Stimulated activated CD8-positive, alpha-beta memory T cell treated with anti-CD3 and anti-CD28 coated beads, Interleukin-7, amount 100 ng/mL, for 24 hours (primary cell): ENCODE data around the gene CAB39.

Experiments
- DNase-seq: peaks from one replicate; pipeline ENCODE4 v3.0.0-alpha.2; 2020; ENCODE audit warnings: low read depth

Gene CAB39

DNA sequence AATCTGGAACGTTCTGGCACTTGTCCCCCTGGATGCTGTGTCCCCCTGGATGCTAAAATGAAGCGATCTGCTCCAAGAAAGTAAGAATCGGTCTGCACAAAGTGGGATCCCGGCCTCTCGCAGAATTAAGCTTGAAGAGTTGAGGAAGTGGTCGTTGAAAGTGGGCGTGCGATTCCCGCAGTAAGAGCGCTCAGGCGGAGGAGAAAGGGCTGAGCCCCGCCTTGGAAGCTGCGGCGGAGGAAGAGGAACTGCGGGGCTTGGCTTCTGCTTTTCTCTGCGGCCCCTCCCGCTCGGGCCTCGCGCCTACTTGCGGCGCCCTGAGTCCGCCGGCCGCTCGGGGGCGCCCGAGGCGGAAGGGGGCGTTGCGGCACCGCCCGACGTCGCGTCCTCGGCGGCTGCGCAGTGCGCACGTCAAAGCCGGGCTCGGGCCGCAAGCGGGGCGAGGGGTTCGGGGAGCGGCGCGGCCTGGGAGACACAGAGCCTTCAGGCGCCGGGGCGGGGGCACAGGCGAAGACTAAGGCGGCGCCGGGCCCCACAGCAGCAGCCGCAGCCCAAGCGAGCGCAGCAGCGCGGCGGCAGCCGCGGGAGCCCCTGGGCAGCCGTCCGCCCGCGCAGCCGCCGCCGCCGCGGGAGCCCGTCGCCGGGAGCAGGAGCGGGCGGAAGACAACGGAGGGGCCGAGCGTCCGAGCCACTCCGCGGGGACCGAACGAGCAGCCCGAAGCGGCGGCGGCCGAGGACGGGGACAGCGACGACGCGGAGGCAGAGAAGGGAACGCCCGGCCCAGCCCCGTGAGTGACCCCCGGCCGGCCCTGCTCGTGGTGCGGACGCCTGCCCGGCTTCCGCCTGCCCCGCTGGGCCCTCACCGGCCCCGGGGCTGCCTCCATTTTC is at the start of gene CAB39:
TSS of gene CAB39 (plus strand) at position 400 of the 888 bp plus-strand sequence. CDS start 47,160 bp downstream, outside the sequence.
- peak; percentile 75 for DNase-seq

DNA sequence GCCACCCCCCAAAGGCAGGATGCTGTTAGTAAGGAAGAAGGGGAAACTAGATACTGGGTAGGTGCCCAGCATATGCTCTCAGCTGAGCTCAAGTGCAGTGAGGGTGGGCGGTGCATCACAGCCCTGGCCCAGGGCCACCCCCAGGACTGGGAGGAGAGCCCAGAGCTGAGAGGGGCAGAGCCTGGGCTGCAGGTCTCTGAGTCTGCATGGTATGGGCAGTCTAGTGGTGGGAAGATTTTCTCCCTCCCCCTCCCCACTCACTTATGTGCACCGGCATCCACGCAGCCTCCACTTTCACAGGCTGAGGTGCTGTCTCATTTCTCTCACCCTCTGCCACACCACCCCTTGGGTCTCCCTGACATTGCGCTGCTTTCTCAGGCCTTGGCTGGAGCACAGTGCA is 48.5 kb upstream of the CAB39 start:
- no peak for DNase-seq

DNA sequence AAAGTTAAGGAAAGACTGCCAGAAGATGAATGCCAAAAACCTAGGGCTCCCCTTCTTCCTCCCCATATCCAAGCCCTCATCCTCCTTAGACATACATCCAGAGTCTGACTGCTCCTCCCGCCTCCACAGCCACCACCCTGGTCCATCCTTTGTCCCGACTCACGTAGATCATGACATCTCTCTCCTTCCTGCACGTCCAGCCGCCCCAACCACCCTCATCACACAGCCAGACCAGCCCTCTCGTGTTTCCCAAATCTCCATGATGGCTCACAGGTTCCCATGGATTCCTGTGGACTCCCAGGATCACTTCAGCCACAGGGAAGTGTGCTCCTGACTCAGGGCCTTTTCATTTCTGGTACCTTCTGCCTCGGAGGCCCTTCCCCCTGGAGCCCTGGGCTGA is 47.8 kb upstream of the CAB39 start:
- DNase-seq: no peak

DNA sequence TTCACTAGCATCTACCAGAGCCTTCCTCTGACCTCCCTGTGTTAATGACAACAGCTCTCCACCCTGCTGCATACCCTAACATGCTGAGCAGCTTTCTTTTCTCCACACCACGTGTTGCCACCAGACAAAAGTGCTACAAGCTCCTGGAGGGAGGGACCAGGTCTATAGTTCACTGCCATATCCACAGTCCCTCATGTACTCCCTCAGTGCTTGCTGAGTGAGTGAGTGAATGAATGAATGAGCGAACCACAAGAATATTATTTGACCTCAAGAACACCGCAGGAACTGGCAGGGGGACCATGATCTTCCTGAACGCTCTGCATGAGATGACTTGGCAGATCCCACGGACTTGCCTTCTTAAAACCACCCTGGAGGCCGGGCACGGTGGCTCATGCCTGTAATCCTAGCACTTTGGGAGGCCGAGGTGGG is 47.4 kb upstream of the CAB39 start:
- DNase-seq: no peak

DNA sequence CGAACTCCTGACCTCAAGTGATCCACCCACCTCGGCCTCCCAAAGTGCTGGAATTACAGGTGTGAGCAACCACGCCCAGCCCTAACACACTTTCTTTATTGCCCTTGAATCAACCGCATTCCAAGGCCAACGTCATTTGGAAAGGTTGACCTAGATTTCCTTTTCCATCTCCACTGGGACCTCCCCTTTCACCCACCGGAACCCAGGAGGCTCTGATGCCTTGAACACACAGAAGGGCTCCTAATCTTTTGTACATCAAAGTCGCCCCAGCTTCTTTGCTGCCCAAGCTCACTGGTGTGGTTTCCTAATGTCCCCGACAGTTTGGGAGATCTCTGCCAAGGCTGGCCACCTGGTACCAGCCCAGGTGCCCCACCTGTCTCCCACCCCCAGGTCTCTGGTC is 46.2 kb upstream of the CAB39 start:
- DNase-seq: no peak

DNA sequence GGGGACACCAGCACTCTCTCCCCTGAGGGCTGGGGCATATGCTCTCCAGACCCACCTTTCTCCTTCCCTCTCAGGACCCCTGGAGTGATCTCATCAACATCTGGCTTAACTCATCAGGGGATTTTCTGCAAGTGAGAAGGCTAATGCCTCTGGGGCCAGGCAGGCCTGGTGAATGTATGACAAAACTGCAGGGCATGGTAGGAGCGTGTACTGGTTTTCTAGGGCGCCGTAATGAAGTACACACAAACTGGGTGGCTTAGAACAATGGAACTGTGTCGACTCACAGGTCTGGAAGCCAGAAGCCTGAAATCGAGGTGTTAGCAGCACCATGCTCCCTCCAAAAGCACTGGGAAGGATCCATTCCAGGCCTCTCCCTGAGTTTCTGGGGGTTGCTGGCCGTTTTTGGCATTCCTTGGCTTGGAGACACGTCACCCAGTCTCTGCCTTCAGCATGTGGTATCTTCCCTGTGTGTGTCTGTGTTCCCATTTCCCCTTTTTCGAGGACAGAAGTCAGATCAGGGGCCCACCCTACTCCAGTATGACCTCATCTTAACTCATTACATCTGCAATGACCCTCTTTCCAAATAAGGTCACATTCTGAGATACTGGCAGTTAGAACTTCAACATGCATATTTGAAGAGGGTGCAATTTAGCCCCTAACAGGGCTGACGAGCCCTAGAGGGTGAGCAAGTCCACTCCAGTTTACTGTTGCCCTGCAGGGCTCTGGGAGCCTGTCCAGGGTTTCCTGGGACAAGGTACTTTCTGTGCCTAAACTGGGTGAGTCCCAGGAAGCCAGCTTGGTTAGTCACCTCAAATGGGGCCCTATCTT is 45.5 kb upstream of the CAB39 start:
- no peak for DNase-seq

DNA sequence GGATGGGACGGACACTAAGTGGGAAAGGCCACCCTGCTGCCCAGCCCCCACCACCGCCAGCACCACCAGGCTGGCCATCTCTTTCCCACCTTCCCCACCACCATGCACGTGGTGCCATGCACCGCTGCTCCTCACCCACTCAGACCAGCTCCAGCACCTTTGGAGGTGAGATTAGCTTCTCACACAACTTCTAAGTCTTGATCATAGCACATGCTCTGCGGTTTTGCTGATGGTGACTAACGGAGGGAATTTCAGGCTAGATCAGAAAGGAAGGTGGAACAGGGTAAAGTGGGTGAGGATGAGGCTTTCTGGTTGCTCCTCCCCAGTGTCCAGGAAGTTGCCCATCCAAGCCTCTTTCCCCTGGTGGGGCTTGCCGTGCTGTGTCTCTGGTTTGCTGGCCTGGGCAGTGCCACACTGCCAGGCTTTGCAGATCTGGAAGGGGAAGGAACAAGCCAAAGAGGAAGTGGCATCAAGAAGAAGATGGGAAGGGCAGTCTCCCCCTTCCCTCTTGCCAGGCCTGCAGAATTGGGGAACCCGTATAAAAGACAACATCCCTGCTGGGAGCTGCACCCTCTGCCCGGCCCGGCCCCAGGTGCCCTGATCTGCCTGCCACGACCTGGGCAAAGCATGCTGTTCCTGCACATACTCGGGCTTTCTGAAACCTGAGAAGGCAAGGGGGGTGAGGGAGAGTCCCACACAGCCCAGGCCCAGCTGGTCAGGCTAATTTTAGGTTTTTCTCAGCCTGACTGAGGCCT is 44.3 kb upstream of the CAB39 start:
- DNase-seq: no peak

DNA sequence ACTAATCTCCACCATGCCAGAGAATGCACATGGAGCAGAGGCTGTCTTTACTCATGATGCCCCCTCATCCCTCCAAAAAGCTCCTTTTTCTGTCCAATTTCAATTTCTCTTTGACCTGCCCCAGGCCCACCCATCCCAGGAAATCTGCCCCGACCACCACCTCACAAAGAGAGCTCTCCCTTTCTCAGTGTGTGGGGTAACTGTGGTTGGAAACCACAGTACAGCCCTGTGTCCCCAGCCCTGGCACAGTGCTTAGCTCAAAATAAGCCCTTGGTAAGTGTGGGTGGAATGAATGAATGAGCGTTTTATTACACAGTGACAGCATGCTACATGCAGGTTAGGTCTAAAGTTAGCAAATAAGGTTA is 43.7 kb upstream of the CAB39 start:
- no peak for DNase-seq

DNA sequence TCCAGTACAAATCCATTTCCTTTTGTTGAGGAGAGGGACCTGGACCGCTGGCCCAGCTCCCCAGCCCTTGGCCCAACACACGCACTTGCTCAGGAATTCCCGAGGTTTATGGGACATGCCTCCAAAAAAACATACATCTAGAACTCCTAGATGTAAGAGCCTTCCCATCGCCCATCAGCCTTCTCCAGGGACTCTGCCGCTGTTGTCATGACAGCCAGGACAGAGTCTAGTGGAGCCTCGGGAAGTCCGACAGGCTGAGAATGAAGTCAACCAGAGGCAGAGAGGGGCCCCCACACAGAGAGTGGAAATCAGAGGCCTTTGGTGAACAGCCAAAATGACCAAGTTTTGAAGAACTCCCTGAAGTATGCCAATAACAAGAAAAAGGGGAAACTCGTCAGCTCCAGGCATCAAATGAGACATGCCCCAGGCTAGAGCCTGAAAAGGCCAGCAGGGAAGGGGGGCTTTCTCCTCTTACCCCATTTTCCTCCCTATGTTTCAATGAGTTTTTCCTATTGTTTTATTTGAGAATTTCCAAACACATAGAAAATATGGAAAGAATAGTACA is 43.2 kb upstream of the CAB39 start:
- DNase-seq: no peak

DNA sequence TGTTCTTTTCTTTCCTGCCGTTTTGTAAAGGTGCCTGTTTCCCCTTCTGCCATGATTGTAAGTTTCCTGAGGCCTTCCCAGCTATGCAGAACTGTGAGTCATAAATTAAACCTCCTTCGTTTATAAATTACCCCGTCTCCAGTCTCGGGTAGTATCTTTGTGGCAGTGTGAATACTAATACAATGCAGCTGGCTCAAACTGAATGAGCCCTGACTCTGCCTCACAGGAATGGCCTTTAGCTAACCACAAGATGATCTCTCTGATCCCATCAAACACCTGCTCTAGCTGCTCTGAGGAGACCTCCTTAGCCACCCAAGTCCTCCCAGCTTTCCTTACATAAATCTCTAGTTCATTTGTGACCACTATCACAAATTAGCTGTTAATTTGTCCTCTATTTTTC is 41.5 kb upstream of the CAB39 start:
- DNase-seq: no peak

DNA sequence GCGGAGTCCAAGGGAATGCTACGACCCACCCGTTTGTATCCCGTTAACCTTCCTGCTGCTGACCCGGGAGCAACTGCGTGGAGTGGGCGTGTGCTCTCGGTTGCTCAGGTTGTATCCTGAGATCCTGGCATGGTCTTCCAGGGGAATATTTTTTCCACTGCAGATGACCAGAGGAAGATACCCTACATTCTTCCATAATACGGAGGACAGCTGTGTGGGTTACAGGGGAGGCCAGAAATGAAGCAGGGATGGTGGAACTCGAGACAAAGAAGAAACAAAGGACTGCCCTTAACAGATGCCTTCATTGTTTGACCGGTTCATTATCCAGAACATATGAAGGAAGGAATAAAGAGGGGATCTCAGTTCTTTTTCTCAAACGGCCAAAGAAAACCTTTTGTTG is 39.8 kb upstream of the CAB39 start:
- DNase-seq: no peak

DNA sequence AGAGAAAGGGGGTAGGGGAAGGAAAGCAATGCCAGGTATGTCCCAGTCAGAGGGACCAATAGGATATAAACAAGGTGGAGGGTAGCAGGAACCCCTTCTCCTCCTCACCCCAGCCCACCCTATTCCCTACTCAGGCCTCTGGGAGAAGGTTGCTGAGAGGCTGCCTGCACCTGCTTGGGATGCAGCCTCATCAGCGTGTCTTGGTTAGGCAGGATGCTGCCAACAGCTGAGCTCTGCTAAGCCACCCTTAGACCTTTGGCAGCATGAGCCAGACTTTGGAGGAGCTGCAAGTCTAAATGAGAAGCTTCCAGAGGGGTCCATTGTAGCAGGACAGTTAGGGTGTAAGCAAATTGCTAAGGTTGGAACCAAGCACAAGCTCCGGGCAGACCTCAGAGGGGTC is 38.2 kb upstream of the CAB39 start:
- DNase-seq: no peak

DNA sequence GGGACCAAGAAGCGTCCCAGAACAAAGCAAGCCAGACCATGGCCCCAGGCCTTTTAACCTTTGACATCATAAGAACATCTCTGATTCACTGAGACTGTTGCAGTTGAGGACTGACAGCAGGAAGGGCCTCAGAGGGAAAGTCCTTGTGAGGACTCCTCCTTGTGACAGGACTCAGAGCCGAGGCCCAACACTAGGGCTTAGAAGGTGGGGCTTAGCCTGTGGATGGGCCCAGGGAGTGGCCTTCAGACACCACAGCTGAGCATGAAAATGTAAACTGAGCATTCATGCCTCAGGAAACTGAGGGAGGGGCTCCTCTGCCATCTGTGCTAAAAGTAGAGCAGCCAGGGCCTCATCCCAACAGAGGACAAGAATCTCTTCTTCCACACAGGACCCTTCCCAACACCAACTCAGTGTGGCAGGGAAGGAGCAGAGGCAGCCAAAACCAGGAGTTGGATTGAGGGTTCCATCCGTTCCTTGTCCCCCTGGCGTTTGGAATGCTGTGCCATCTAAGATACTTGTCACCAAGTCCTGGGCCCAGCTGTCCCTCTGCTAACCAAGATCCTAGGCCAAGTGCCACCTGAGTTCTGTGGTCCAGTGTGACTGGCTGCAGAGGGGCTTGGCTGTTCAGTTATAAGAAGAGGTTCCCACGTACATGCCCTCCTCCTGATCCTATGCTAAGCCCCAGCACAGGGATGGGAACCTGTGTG is 37.5 kb upstream of the CAB39 start:
- no peak for DNase-seq

DNA sequence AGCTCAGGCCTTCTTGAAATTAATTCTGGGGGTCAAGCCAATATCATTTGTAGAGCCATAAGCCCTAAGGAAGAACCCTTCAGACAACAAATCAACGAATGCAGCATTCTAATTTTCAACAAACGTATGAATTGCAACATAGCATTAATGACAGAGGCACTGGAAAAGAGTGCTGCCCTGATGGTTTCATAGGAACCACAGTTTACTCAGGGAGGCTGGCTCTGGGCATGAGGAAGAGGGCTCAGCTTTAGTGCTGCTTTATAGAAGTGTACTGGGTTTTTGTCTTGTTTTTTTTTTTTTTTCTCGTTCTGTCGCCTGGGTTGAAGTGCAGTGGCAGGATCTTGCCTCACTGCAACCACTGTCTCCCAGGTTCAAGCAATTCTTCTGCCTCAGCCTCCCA is 36.1 kb upstream of the CAB39 start:
- DNase-seq: no peak

DNA sequence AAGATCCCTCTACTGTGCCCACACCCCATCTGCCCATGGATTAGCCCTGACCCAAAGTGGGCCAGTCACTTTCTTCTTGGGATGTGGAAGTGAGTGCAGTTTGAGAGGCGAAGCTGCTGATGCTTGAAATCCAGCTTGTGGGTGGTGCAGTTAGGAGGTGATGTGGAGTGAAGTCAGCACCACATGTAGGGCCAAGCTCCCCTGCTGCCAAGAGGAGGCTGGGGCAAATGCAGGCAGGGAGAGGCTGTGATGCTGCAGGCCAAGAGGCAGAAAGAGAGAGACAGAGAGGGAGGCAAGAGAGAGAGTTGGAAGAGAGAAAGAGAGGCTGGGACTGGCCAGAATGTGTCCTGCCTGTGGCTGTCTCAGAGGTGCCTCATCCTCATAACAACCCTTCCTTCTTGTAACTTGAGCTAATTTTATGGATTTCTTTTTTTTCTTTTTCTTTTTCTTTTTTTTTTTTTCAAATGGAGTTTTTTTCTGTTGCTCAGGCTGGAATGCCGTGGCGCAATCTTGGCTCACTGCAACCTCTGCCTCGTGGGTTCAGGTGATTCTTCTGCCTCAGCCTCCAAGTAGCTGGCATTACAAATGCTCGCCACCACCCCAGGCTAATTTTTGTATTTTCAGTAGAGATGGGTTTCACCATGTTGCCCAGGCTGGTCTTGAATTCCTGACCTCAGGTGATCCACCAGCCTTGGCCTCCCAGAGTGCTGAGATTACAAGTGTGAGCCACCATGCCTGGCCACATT is 35.3 kb upstream of the CAB39 start:
- no peak for DNase-seq

DNA sequence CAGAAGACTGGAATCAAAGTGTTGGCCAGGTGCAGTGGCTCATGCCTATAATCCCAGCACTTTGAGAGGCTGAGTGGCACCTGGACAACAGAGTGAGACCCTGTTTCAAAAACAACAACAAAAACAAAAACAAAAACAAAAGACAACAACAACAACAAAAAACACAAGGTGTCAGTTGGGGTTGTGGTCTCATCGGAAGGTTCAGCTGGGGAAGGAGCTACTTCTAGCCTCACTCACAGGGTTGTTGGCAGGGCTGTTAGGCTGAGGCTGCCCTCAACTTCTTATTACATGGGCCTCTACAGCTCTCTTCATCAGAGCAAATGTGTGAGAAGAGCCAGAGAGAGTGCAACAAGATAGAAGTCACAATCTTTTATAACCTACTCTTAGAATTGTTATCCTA is 34.6 kb upstream of the CAB39 start:
- no peak for DNase-seq

DNA sequence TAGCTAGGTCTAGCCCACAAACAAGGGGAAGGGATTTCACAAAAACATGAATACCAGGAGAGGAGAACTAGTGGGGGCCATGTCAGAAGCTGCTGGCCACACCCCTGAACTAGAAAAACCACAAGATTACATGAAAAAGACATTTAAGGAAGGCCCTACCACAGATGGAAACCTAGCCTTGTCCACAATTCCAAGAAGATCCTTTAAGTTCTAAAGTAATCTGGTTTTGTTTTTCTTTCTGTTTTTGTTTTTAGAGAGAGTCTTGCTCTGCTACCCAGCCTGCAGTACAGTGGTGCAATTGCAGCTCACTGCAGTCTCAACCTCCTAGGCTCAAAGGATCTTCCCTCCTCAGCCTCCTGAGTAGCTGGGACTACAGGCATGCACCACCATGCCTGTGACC is 34.2 kb upstream of the CAB39 start:
- DNase-seq: no peak

DNA sequence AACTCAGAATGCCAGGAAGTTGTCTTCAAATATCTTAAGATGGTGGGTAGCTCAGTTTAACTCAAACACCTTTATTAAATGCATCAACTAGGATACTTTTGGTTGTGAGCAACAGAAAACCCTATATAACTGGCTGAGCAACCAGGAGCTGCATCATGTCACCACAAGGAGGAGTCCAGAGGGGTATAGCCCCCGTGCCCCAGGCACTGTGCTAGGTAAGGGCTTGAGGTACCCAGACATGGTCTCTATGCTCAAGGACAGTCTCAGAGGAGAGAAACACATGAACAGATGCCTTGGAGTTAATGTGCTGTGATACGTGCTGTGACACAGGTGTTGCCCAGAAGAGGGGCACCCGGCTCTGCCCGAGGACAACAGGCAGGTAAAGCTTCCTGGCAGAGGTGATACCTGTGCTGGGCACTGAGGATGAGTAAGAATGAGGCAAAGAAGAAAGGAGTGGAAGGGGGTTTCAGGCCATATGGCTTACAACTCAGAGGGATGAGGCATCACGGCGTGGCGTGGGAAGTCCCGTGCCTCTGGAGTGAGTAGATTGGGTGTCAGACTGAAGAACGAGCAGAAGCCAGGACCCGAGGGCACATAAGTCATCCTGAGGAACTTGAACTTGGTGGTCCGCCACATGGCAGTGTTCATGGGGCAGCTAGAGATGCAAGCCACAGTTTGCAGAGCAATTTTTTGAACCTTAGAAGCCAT is 32.0 kb upstream of the CAB39 start:
- no peak for DNase-seq

DNA sequence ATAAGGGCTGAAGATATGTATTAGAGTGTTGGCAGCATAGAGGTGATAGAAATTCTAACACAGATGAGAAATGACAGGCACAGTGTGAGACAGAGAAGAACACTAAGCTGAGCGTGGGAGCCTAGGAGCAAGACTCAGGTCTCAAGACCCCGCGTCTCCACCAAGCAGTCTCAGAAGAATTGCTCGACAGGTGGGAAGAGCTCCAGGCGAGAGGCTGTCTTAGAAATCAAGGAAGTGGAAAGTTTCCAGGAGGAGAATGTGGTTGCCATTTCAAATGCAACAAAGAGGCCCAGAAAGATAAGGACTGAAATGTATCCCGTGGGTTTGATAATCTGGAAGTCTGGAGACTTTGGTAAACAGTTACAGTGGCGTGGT is 31.5 kb upstream of the CAB39 start:
- DNase-seq: no peak

DNA sequence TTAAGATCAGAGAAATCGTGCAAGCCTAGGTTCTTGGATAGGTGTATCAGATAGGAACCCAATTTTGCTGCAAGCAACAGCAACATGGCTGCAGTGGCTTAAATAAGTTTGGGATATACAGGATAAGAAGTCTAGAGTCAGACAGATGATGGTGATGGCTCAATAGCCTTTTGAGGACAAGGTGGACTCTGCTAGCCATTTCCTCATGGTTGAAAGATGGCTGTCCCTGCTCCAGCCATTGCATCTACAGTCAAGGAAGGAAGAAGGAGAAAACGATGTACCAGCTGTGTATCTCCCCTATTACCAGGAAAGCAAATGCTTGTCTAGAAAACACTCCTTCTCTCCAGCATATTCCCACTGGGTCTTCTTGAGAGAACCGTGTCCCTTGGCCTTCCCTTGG is 30.1 kb upstream of the CAB39 start:
- no peak for DNase-seq
